ENCODE data around the gene HELLS.

DNA sequence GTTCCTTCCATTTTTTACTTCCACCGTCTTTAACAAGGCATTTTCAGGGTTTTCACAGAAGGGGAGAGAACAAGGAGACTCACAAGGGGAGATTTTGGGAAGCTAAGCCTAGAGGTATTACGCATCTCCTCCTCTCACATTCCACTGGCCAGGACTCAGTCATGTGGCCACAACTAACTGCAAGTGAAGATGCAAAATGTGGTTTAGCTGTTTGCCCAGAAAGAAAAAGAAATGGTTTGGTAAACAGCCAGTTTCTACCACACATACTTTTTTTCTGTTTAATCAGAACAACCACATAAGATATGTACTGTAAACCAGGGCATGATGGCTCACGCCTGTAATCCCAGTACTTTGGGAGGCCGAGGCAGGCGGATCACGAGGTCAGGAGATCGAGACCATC is 21.4 kb upstream of the HELLS start:
- no peak for TF ChIP-seq POLR2A (IDR thresholded peaks at IDR 0.05)
- TF ChIP-seq, protein P1, sequence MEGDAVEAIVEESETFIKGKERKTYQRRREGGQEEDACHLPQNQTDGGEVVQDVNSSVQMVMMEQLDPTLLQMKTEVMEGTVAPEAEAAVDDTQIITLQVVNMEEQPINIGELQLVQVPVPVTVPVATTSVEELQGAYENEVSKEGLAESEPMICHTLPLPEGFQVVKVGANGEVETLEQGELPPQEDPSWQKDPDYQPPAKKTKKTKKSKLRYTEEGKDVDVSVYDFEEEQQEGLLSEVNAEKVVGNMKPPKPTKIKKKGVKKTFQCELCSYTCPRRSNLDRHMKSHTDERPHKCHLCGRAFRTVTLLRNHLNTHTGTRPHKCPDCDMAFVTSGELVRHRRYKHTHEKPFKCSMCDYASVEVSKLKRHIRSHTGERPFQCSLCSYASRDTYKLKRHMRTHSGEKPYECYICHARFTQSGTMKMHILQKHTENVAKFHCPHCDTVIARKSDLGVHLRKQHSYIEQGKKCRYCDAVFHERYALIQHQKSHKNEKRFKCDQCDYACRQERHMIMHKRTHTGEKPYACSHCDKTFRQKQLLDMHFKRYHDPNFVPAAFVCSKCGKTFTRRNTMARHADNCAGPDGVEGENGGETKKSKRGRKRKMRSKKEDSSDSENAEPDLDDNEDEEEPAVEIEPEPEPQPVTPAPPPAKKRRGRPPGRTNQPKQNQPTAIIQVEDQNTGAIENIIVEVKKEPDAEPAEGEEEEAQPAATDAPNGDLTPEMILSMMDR (IDR thresholded peaks at IDR 0.05), result no peak
